Measurements from ENCODE around the gene ALDH3A2.

Gene ALDH3A2

GRCh38 chr17:19705201-19705600, 56.6 kb downstream of the ALDH3A2 start:
- H3K4me1 Mint-ChIP-seq: no peaks in the 10 kb centered on the region
- no peak overlapping the region for H3K4me3 Mint-ChIP-seq
- no peak for ATAC-seq (replicated peaks; ENCODE audit: extremely low read depth, poor library complexity, severe bottlenecking)
- H3K27me3 Mint-ChIP-seq: no peaks in the 10 kb centered on the region
- H3K27ac Mint-ChIP-seq (ENCODE audit: low read depth): no peak overlapping the region
- H3K36me3 Mint-ChIP-seq (ENCODE audit: insufficient read depth): no peaks in the 10 kb centered on the region
- no peaks in the 10 kb centered on the region for H3K9me3 Mint-ChIP-seq
- no peak for DNase-seq (ENCODE audit: low spot score in 2 of 2)

GRCh38 chr17:19705771-19706770, 57.5 kb downstream of the ALDH3A2 start:
- no peak for DNase-seq (ENCODE audit: low spot score in 2 of 2)
- no peaks in the 10 kb centered on the region for H3K27me3 Mint-ChIP-seq
- no peak overlapping the region for H3K4me3 Mint-ChIP-seq
- no peak for ATAC-seq (replicated peaks; ENCODE audit: extremely low read depth, poor library complexity, severe bottlenecking)
- no peaks in the 10 kb centered on the region for H3K9me3 Mint-ChIP-seq
- H3K27ac Mint-ChIP-seq (ENCODE audit: low read depth): no peak overlapping the region
- no peaks in the 10 kb centered on the region for H3K4me1 Mint-ChIP-seq
- no peaks in the 10 kb centered on the region for H3K36me3 Mint-ChIP-seq (ENCODE audit: insufficient read depth)

GRCh38 chr17:19706791-19707727, 58.5 kb downstream of the ALDH3A2 start:
- no peak for ATAC-seq (replicated peaks; ENCODE audit: extremely low read depth, poor library complexity, severe bottlenecking)
- Mint-ChIP-seq H3K27ac (ENCODE audit: low read depth) (no peak overlapping the region), H3K4me3 (no peak overlapping the region), H3K36me3 (ENCODE audit: insufficient read depth) (no peaks in the 10 kb centered on the region), H3K9me3 (no peaks in the 10 kb centered on the region), H3K27me3 (no peaks in the 10 kb centered on the region), H3K4me1 (no peaks in the 10 kb centered on the region)
- DNase-seq (ENCODE audit: low spot score in 2 of 2): no peak

GRCh38 chr17:19707728-19708221, 59.2 kb downstream of the ALDH3A2 start:
- no peak overlapping the region for H3K4me3 Mint-ChIP-seq
- no peak overlapping the region for H3K27ac Mint-ChIP-seq (ENCODE audit: low read depth)
- ATAC-seq (replicated peaks; ENCODE audit: extremely low read depth, poor library complexity, severe bottlenecking) (no peak), DNase-seq (ENCODE audit: low spot score in 2 of 2) (no peak)
- H3K9me3 Mint-ChIP-seq: no peaks in the 10 kb centered on the region
- H3K27me3 Mint-ChIP-seq: no peaks in the 10 kb centered on the region
- H3K36me3 Mint-ChIP-seq (ENCODE audit: insufficient read depth): no peaks in the 10 kb centered on the region
- no peaks in the 10 kb centered on the region for H3K4me1 Mint-ChIP-seq

GRCh38 chr17:19708431-19709175, 60.1 kb downstream of the ALDH3A2 start:
- no peak overlapping the region for H3K4me3 Mint-ChIP-seq
- H3K4me1 Mint-ChIP-seq: no peaks in the 10 kb centered on the region
- no peak overlapping the region for H3K27ac Mint-ChIP-seq (ENCODE audit: low read depth)
- H3K27me3 Mint-ChIP-seq: no peaks in the 10 kb centered on the region
- ATAC-seq (replicated peaks; ENCODE audit: extremely low read depth, poor library complexity, severe bottlenecking) (no peak), DNase-seq (ENCODE audit: low spot score in 2 of 2) (no peak)
- H3K9me3 Mint-ChIP-seq: no peaks in the 10 kb centered on the region
- H3K36me3 Mint-ChIP-seq (ENCODE audit: insufficient read depth): no peaks in the 10 kb centered on the region

GRCh38 chr17:19709841-19710240, 61.3 kb downstream of the ALDH3A2 start:
- ATAC-seq (replicated peaks; ENCODE audit: extremely low read depth, poor library complexity, severe bottlenecking): no peak
- no peaks in the 10 kb centered on the region for H3K4me1 Mint-ChIP-seq

GRCh38 chr17:19712436-19713004, 64.0 kb downstream of the ALDH3A2 start:
- H3K27me3 Mint-ChIP-seq: no peaks in the 10 kb centered on the region
- no peak for ATAC-seq (replicated peaks; ENCODE audit: extremely low read depth, poor library complexity, severe bottlenecking)

More at GRCh38 chr17:19709841-19710240, 61.3 kb downstream of the ALDH3A2 start:
- no peak overlapping the region for H3K27ac Mint-ChIP-seq (ENCODE audit: low read depth)
- no peaks in the 10 kb centered on the region for H3K9me3 Mint-ChIP-seq
- no peaks in the 10 kb centered on the region for H3K36me3 Mint-ChIP-seq (ENCODE audit: insufficient read depth)
- no peaks in the 10 kb centered on the region for H3K27me3 Mint-ChIP-seq
- no peak for DNase-seq (ENCODE audit: low spot score in 2 of 2)
- no peak overlapping the region for H3K4me3 Mint-ChIP-seq

GRCh38 chr17:19713462-19713861, 64.9 kb downstream of the ALDH3A2 start:
- no peak overlapping the region for H3K27ac Mint-ChIP-seq (ENCODE audit: low read depth)
- no peaks in the 10 kb centered on the region for H3K36me3 Mint-ChIP-seq (ENCODE audit: insufficient read depth)
- no peak for DNase-seq (ENCODE audit: low spot score in 2 of 2)
- no peaks in the 10 kb centered on the region for H3K9me3 Mint-ChIP-seq
- ATAC-seq (replicated peaks; ENCODE audit: extremely low read depth, poor library complexity, severe bottlenecking): no peak
- no peak overlapping the region for H3K4me3 Mint-ChIP-seq
- H3K4me1 Mint-ChIP-seq: no peaks in the 10 kb centered on the region
- no peaks in the 10 kb centered on the region for H3K27me3 Mint-ChIP-seq

More at GRCh38 chr17:19712436-19713004, 64.0 kb downstream of the ALDH3A2 start:
- H3K27ac Mint-ChIP-seq (ENCODE audit: low read depth): no peak overlapping the region
- H3K4me3 Mint-ChIP-seq: no peak overlapping the region
- H3K9me3 Mint-ChIP-seq: no peaks in the 10 kb centered on the region
- H3K4me1 Mint-ChIP-seq: no peaks in the 10 kb centered on the region
- no peak for DNase-seq (ENCODE audit: low spot score in 2 of 2)
- no peaks in the 10 kb centered on the region for H3K36me3 Mint-ChIP-seq (ENCODE audit: insufficient read depth)

- Mint-ChIP-seq H3K4me3 (no peak overlapping the region), H3K27me3 (no peaks in the 10 kb centered on the region), H3K4me1 (no peaks in the 10 kb centered on the region), H3K36me3 (ENCODE audit: insufficient read depth) (no peaks in the 10 kb centered on the region), H3K27ac (ENCODE audit: low read depth) (no peak overlapping the region), H3K9me3 (no peaks in the 10 kb centered on the region)
- ATAC-seq (replicated peaks; ENCODE audit: extremely low read depth, poor library complexity, severe bottlenecking): no peak
- no peak for DNase-seq (ENCODE audit: low spot score in 2 of 2)
Measured at GRCh38 chr17:19713901-19714361, 65.4 kb downstream of the ALDH3A2 start.

- Mint-ChIP-seq H3K27me3 (no peaks in the 10 kb centered on the region), H3K36me3 (ENCODE audit: insufficient read depth) (no peaks in the 10 kb centered on the region), H3K4me3 (no peak overlapping the region), H3K9me3 (no peaks in the 10 kb centered on the region), H3K27ac (ENCODE audit: low read depth) (no peak overlapping the region), H3K4me1 (no peaks in the 10 kb centered on the region)
- ATAC-seq (replicated peaks; ENCODE audit: extremely low read depth, poor library complexity, severe bottlenecking) (no peak), DNase-seq (ENCODE audit: low spot score in 2 of 2) (no peak)
Measured at GRCh38 chr17:19714542-19715411, 66.2 kb downstream of the ALDH3A2 start.

Measured in central memory CD8-positive, alpha-beta T cell (primary cell).